ENCODE results near the gene NKD1.

GRCh38 chr16:50531359-50531758, 16.8 kb upstream of the NKD1 start:
- TF ChIP-seq CTCF (IDR thresholded peaks at IDR 0.05; ENCODE audit: low read length), result no peak
- no peak for TF ChIP-seq EZH2phosphoT487 (IDR thresholded peaks at IDR 0.05; ENCODE audit: low read length)

All from MM.1S (cell line).